Sigmoid colon (tissue), 4 donors: ENCODE data around the gene ARHGAP44.

Source experiments
- POLR2A ChIP-seq, 2 donors: fragments of 450-650 bp; IDR thresholded peaks; one replicate each; pipeline ENCODE4 v1.6.1; 2016; ENCODE audit warnings: antibody characterized with exemption in 2 of 2, mild to moderate bottlenecking in 2 of 2, moderate library complexity in 2 of 2
- POLR2AphosphoS5 ChIP-seq, 4 donors: sonication (generic); formaldehyde crosslinking; IDR thresholded peaks; one replicate each; pipeline ENCODE4 v1.6.1; 2017; ENCODE audit warnings: antibody characterized with exemption in 4 of 4
- TF ChIP-seq, protein P1 (sequence below), 4 experiments: fragments of 450-650 bp in 3 of 4; fragments of 200-600 bp in 1 of 4; IDR thresholded peaks; one replicate each; pipeline ENCODE4 v1.5.1; 2016 to 2019; ENCODE audit warnings: antibody characterized with exemption in 4 of 4, mild to moderate bottlenecking in 3 of 4, moderate library complexity in 2 of 4

GRCh38 chr17:12918142-12918541, 128.8 kb downstream of the ARHGAP44 start:
- TF ChIP-seq POLR2AphosphoS5 (IDR thresholded peaks at IDR 0.05) (no peak), POLR2A (IDR thresholded peaks at IDR 0.05) (no peak)
- TF ChIP-seq, protein P1, sequence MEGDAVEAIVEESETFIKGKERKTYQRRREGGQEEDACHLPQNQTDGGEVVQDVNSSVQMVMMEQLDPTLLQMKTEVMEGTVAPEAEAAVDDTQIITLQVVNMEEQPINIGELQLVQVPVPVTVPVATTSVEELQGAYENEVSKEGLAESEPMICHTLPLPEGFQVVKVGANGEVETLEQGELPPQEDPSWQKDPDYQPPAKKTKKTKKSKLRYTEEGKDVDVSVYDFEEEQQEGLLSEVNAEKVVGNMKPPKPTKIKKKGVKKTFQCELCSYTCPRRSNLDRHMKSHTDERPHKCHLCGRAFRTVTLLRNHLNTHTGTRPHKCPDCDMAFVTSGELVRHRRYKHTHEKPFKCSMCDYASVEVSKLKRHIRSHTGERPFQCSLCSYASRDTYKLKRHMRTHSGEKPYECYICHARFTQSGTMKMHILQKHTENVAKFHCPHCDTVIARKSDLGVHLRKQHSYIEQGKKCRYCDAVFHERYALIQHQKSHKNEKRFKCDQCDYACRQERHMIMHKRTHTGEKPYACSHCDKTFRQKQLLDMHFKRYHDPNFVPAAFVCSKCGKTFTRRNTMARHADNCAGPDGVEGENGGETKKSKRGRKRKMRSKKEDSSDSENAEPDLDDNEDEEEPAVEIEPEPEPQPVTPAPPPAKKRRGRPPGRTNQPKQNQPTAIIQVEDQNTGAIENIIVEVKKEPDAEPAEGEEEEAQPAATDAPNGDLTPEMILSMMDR (IDR thresholded peaks at IDR 0.05), result no peak
